ENCODE results near the gene POLQ.

The POLQ gene

GRCh38 chr3:121581691-121582090 lies 35.9 kb upstream of the POLQ start:
- TF ChIP-seq TAF1 (IDR thresholded peaks at IDR 0.05; ENCODE audit: borderline replicate concordance, insufficient read depth, low read length) (no peak), SIN3A (IDR thresholded peaks at IDR 0.05; ENCODE audit: borderline replicate concordance, insufficient read depth, low read length) (no peak), REST (IDR thresholded peaks at IDR 0.05; ENCODE audit: insufficient read depth in 1 of 2, low read depth in 2 of 2, low read length in 2 of 2) (no peak), FOXP2 (optimal IDR thresholded peaks at IDR 0.05; ENCODE audit: borderline replicate concordance, extremely low read depth, extremely low read length, insufficient read depth) (no peak), POLR2AphosphoS5 (IDR thresholded peaks at IDR 0.05; ENCODE audit: low read depth, low read length) (no peak)

GRCh38 chr3:121574449-121574848 lies 28.7 kb upstream of the POLQ start:
- no peak for TF ChIP-seq REST (IDR thresholded peaks at IDR 0.05; ENCODE audit: insufficient read depth in 1 of 2, low read depth in 2 of 2, low read length in 2 of 2)
- TF ChIP-seq SIN3A (IDR thresholded peaks at IDR 0.05; ENCODE audit: borderline replicate concordance, insufficient read depth, low read length): no peak
- TF ChIP-seq FOXP2 (optimal IDR thresholded peaks at IDR 0.05; ENCODE audit: borderline replicate concordance, extremely low read depth, extremely low read length, insufficient read depth): no peak
- no peak for TF ChIP-seq TAF1 (IDR thresholded peaks at IDR 0.05; ENCODE audit: borderline replicate concordance, insufficient read depth, low read length)
- TF ChIP-seq POLR2AphosphoS5 (IDR thresholded peaks at IDR 0.05; ENCODE audit: low read depth, low read length): no peak

- TF ChIP-seq SIN3A (IDR thresholded peaks at IDR 0.05; ENCODE audit: borderline replicate concordance, insufficient read depth, low read length) (no peak), TAF1 (IDR thresholded peaks at IDR 0.05; ENCODE audit: borderline replicate concordance, insufficient read depth, low read length) (no peak), REST (IDR thresholded peaks at IDR 0.05; ENCODE audit: insufficient read depth in 1 of 2, low read depth in 2 of 2, low read length in 2 of 2) (no peak), FOXP2 (optimal IDR thresholded peaks at IDR 0.05; ENCODE audit: borderline replicate concordance, extremely low read depth, extremely low read length, insufficient read depth) (no peak), POLR2AphosphoS5 (IDR thresholded peaks at IDR 0.05; ENCODE audit: low read depth, low read length) (no peak)
Measured at GRCh38 chr3:121567649-121568048, 21.9 kb upstream of the POLQ start, which contains the start of gene ARGFX. ARGFX (plus strand) TSS chr3:121567949; CDS start chr3:121570714, 2,765 bp downstream.

- TF ChIP-seq POLR2AphosphoS5 (IDR thresholded peaks at IDR 0.05; ENCODE audit: low read depth, low read length) (no peak), FOXP2 (optimal IDR thresholded peaks at IDR 0.05; ENCODE audit: borderline replicate concordance, extremely low read depth, extremely low read length, insufficient read depth) (no peak), SIN3A (IDR thresholded peaks at IDR 0.05; ENCODE audit: borderline replicate concordance, insufficient read depth, low read length) (no peak), TAF1 (IDR thresholded peaks at IDR 0.05; ENCODE audit: borderline replicate concordance, insufficient read depth, low read length) (no peak), REST (IDR thresholded peaks at IDR 0.05; ENCODE audit: insufficient read depth in 1 of 2, low read depth in 2 of 2, low read length in 2 of 2) (no peak)
Measured at GRCh38 chr3:121566773-121567172, 21.0 kb upstream of the POLQ start.

GRCh38 chr3:121562148-121562547 lies 16.4 kb upstream of the POLQ start:
- TF ChIP-seq TAF1 (IDR thresholded peaks at IDR 0.05; ENCODE audit: borderline replicate concordance, insufficient read depth, low read length) (no peak), REST (IDR thresholded peaks at IDR 0.05; ENCODE audit: insufficient read depth in 1 of 2, low read depth in 2 of 2, low read length in 2 of 2) (no peak), SIN3A (IDR thresholded peaks at IDR 0.05; ENCODE audit: borderline replicate concordance, insufficient read depth, low read length) (no peak), POLR2AphosphoS5 (IDR thresholded peaks at IDR 0.05; ENCODE audit: low read depth, low read length) (no peak), FOXP2 (optimal IDR thresholded peaks at IDR 0.05; ENCODE audit: borderline replicate concordance, extremely low read depth, extremely low read length, insufficient read depth) (no peak)
